ENCODE results near the gene ENOX2. TPM values are rescaled to one million over a fixed set of nuclear protein-coding genes. Genes with fewer than 3 reads are reported as not detected.

ENOX2 gene
- total RNA-seq, 1 experiment from 2014 or later: 3.2 TPM

- in situ Hi-C loops (cut with HindIII; ENCODE audit: low pct_unique_long_range_greater_than_20kb, low sequenced_read_pairs): no loop called here
- DNase-seq (ENCODE audit: low read depth): no peak
Observed at GRCh38 chrX:130691576-130691975, 211.4 kb downstream of the ENOX2 start.

DNA sequence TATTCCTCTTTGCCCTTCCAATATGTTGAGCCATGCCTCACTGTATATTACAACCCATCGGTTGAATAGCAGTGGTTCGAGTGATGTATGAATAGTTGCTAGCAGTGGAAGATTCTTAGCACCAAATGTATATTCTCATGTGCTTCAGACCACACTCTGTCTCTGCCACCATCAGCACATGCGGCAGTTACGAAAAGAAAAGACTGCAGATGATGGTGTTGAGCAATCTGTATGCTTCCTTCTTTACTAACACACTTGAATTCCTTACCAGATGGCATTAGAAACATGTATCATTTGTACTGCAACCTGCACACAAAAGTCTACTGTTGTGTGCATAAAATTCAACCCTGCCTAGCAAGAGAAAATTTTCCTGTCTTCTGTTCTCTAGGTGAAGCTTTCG, 214.6 kb downstream of the ENOX2 start:
- in situ Hi-C loops (cut with HindIII; ENCODE audit: low pct_unique_long_range_greater_than_20kb, low sequenced_read_pairs): no loop called here
- no peak for DNase-seq (ENCODE audit: low read depth)

DNA sequence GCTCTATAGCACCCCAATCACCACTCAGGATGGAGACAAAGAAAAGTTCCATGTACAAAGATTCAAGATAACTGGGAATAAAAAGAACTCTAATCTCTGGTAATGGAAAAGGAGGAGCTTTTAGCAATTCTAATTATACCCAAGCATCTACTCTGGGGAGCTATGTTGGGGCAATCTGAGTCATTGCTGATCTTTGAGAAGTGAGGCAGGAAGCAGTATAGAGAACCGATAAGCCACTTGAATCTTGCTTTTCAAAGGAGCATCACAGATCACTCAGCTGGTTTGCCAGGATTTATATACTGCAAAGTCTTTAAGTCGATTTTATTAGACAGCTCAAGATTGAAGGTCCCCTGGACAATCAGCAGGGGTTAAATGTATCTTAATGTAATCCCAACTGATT, 220.0 kb downstream of the ENOX2 start:
- in situ Hi-C loops (cut with HindIII; ENCODE audit: low pct_unique_long_range_greater_than_20kb, low sequenced_read_pairs): no loop called here
- DNase-seq (ENCODE audit: low read depth): no peak

- in situ Hi-C loops (cut with HindIII; ENCODE audit: low pct_unique_long_range_greater_than_20kb, low sequenced_read_pairs): no loop called here
- DNase-seq (ENCODE audit: low read depth): no peak
Observed at GRCh38 chrX:130680164-130681035, 222.6 kb downstream of the ENOX2 start.

- DNase-seq (ENCODE audit: low read depth): no peak
- in situ Hi-C loops (cut with HindIII; ENCODE audit: low pct_unique_long_range_greater_than_20kb, low sequenced_read_pairs): no loop called here
Observed at GRCh38 chrX:130676861-130677260, 226.1 kb downstream of the ENOX2 start.

GRCh38 chrX:130672214-130672613, 230.8 kb downstream of the ENOX2 start:
- in situ Hi-C loops (cut with HindIII; ENCODE audit: low pct_unique_long_range_greater_than_20kb, low sequenced_read_pairs): no loop called here

DNA sequence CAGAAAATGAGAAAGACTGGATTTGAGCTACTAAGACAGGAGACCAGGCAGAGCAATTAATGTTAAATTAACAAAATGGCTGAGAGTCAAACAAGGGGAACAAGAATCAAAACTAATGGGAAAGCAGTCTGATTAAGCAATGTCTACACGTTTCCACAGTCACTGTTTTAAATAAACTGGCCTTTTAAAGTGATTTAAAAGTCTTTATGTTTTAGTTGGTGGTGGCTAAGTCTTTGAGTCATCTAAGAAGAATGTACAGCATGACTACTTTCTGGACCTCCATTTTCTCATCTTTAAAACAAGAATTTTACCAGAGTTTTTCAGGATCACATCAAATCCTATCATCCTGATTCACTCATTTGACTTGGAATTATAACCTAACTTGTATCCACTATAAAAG, 233.8 kb downstream of the ENOX2 start:
- in situ Hi-C loops (cut with HindIII; ENCODE audit: low pct_unique_long_range_greater_than_20kb, low sequenced_read_pairs): no loop called here
- DNase-seq (ENCODE audit: low read depth): no peak

More at GRCh38 chrX:130672214-130672613, 230.8 kb downstream of the ENOX2 start:
- no peak for DNase-seq (ENCODE audit: low read depth)

- DNase-seq (ENCODE audit: low read depth): no peak
- in situ Hi-C loops (cut with HindIII; ENCODE audit: low pct_unique_long_range_greater_than_20kb, low sequenced_read_pairs): no loop called here
Observed at GRCh38 chrX:130665263-130665662, 237.7 kb downstream of the ENOX2 start.

DNA sequence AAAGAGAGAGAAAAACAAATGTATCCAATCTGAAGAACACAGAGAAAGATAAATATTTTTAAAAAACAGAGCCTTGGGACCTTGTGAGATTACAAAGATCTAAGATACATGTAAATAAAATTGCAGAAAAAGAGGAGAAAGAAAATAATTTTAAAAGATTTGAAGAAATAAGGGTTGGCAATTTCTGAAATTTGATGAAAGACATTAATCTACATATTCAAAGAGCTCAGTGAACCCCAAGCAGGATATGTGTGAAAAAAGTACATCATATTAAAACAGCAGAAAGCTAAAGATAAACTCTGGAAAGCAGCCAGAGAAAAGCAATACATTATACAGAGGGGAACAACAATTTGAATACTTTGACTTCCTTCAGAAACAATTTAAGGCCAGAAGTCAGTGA, 244.7 kb downstream of the ENOX2 start:
- DNase-seq (ENCODE audit: low read depth): no peak
- in situ Hi-C loops (cut with HindIII; ENCODE audit: low pct_unique_long_range_greater_than_20kb, low sequenced_read_pairs): no loop called here

- in situ Hi-C loops (cut with HindIII; ENCODE audit: low pct_unique_long_range_greater_than_20kb, low sequenced_read_pairs): no loop called here
- DNase-seq (ENCODE audit: low read depth): no peak
Observed at GRCh38 chrX:130654409-130654950, 248.5 kb downstream of the ENOX2 start.

GRCh38 chrX:130652824-130653578, 250.0 kb downstream of the ENOX2 start:
- in situ Hi-C loops (cut with HindIII; ENCODE audit: low pct_unique_long_range_greater_than_20kb, low sequenced_read_pairs): no loop called here
- no peak for DNase-seq (ENCODE audit: low read depth)

- in situ Hi-C loops (cut with HindIII; ENCODE audit: low pct_unique_long_range_greater_than_20kb, low sequenced_read_pairs): no loop called here
- DNase-seq (ENCODE audit: low read depth): no peak
Observed at GRCh38 chrX:130649738-130650137, 253.3 kb downstream of the ENOX2 start.

DNA sequence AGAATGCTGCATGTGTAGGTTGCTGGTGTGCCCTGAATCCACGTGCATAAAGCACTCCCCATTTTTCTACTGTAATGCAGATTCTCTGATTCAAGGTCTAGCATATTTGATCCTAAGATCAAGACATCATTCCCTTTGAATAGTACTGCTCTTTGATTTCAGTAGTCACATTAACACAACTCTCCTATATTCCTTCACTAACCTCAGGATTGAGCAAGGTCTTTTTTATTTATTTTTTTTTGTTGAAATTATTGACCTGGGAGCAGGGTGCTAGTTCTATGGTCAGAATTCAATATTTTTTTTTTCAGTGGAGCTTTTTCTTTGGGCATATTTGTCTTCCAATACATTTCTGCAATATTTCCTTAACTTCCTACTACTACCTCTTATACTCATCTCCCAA, 255.5 kb downstream of the ENOX2 start:
- in situ Hi-C loops (cut with HindIII; ENCODE audit: low pct_unique_long_range_greater_than_20kb, low sequenced_read_pairs): no loop called here
- no peak for DNase-seq (ENCODE audit: low read depth)

DNA sequence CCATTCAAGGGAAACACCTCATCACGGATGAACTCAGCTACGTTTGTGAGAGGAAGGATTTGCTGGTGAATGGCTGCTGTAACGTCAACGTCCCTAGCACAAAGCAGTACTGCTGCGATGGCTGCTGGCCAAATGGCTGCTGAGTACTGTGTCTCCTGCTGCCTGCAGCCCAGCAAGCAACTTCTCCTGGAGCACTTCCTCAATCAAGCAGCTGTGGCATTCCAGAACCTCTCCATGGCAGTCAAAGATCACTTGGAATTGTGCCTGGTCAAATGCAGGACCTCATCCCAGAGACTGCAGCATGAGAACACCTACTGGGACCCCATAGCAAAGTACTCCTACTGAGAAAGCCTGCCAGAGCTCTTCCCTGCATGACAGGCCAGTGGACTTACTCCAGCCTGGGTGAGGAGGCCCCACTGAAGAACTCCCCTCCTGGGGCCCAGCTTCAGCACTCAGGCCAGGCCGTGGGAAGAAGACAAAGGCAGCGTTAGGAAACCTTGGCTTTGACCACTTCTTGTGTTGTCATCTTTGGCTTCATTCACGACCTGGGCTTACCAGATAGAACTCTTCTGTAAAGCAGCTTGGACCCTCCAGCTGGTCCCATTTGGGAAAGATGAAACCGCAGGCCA, 256.9 kb downstream of the ENOX2 start:
- in situ Hi-C loops (cut with HindIII; ENCODE audit: low pct_unique_long_range_greater_than_20kb, low sequenced_read_pairs): no loop called here
- DNase-seq (ENCODE audit: low read depth): no peak

GRCh38 chrX:130637591-130637990, 265.4 kb downstream of the ENOX2 start:
- no peak for DNase-seq (ENCODE audit: low read depth)
- in situ Hi-C loops (cut with HindIII; ENCODE audit: low pct_unique_long_range_greater_than_20kb, low sequenced_read_pairs): no loop called here

GRCh38 chrX:130636277-130636676, 266.7 kb downstream of the ENOX2 start:
- no peak for DNase-seq (ENCODE audit: low read depth)
- in situ Hi-C loops (cut with HindIII; ENCODE audit: low pct_unique_long_range_greater_than_20kb, low sequenced_read_pairs): no loop called here

GRCh38 chrX:130631011-130631410, 272.0 kb downstream of the ENOX2 start:
- no peak for DNase-seq (ENCODE audit: low read depth)
- in situ Hi-C loops (cut with HindIII; ENCODE audit: low pct_unique_long_range_greater_than_20kb, low sequenced_read_pairs): no loop called here

DNA sequence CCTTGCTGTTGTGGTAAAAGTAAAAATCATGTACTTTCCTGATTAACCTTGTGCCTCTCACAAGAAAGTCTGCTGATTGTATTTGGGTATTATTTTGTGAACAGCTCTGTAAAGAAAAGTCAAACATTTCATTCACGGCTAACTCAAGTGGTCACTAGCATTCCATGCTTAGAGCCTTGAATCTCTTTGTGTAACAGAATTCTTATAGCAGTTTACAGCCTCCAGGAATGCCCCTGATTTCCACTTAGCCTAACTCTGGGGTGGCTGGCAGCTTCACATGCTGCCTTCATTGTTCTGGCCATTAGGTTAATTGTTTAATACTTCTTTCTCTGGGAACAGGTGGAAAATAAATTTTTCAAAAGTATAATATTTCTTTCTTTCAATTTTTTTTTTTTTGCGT, 274.5 kb downstream of the ENOX2 start:
- DNase-seq (ENCODE audit: low read depth): no peak
- in situ Hi-C loops (cut with HindIII; ENCODE audit: low pct_unique_long_range_greater_than_20kb, low sequenced_read_pairs): no loop called here

- DNase-seq (ENCODE audit: low read depth): no peak
- in situ Hi-C loops (cut with HindIII; ENCODE audit: low pct_unique_long_range_greater_than_20kb, low sequenced_read_pairs): no loop called here
Observed at GRCh38 chrX:130626521-130626920, 276.5 kb downstream of the ENOX2 start.

All from Caki2 (cell line).